HepG2 (cell line): ENCODE data around the gene CNBD2. TPM values are rescaled to one million over a fixed set of nuclear protein-coding genes. Genes with fewer than 3 reads are reported as not detected.

Experiments
- ATAC-seq: fragments of 200-7000 bp; cut with Tn5 transposase; 3 replicates; pipeline ENCODE4 v1.9.1; 2020; ENCODE audit warnings: mild to moderate bottlenecking, moderate library complexity
- BruUV-seq: library from RNA; stranded (reverse); fragments of 400-500 nt; replicated peaks from 2 replicates; lab custom pipeline; 2021; lab: Mats Ljungman, UMichigan
- CTCF ChIA-PET: fragments of 300-600 bp; formaldehyde crosslinking; extraction: SDS; loops from one replicate; lab custom pipeline; 2021; ENCODE audit warnings: low total read pairs, inconsistent platforms, low intra/inter-chr PET ratio; lab: Yijun Ruan, JAX
- POLR2A ChIA-PET: fragments of 350-600 bp; sonication (Branson Sonifier 250); formaldehyde crosslinking; loops from one replicate; lab custom pipeline; 2020; ENCODE audit warnings: antibody characterized with exemption, inconsistent platforms; lab: Yijun Ruan, JAX
- DNase-seq: peaks from one replicate; pipeline ENCODE4 v3.0.0-alpha.2; 2015; ENCODE audit warnings: low spot score
- FAIRE-seq: peaks from 3 replicates; lab custom pipeline; 2011; peaks lifted over from hg19 to GRCh38; lab: Jason Lieb, UNC
- H2AFZ ChIP-seq: one replicate; pipeline ENCODE4 v1.6.1; 2011; ENCODE audit warnings: low read length, inconsistent platforms
- H3K27ac ChIP-seq: fragments of 300-600 bp; 3 replicates; pipeline ENCODE4 v1.8.0; 2011; ENCODE audit warnings: mixed run types, mild to moderate bottlenecking, mixed read lengths, low read length, inconsistent platforms; ENCODE audit not compliant: insufficient read depth; ENCODE audit errors: extremely low read length
- H3K27me3 ChIP-seq, 2 experiments: fragments of 200-600 bp in 1 of 2; 2 replicates in 1 of 2; 3 replicates in 1 of 2; pipeline versions ENCODE4 v1.6.0 to v1.8.0; 2011; ENCODE audit warnings: low read length in 2 of 2, mild to moderate bottlenecking in 2 of 2, moderate library complexity in 2 of 2, inconsistent platforms in 1 of 2; ENCODE audit not compliant: insufficient read depth in 2 of 2, control insufficient read depth in 1 of 2
- H3K36me3 ChIP-seq, 2 experiments: fragments of 200-600 bp in 1 of 2; replicated peaks in 1 of 2; 2 replicates in 1 of 2; 3 replicates in 1 of 2; pipeline versions ENCODE4 v1.5.1 to v1.8.0; 2011; ENCODE audit warnings: low read length in 2 of 2, inconsistent platforms in 1 of 2; ENCODE audit not compliant: insufficient read depth in 2 of 2, control insufficient read depth in 1 of 2
- H3K4me1 ChIP-seq: 2 replicates; pipeline ENCODE4 v1.5.1; 2012; ENCODE audit warnings: low read length, inconsistent platforms; ENCODE audit not compliant: insufficient read depth
- H3K4me2 ChIP-seq: 2 replicates; pipeline ENCODE4 v1.6.0; 2011; ENCODE audit warnings: low read depth, low read length, inconsistent platforms
- H3K4me3 ChIP-seq, 3 experiments: fragments of 200-600 bp in 1 of 3; sonication (generic), shearing (Covaris generic) in 1 of 3; replicated peaks in 1 of 3; 2 replicates each; pipeline ENCODE4 v1.5.1; 2011 to 2016; ENCODE audit warnings: low read length in 3 of 3, inconsistent platforms in 2 of 3, low read depth in 2 of 3, mild to moderate bottlenecking in 2 of 3, control low read depth in 1 of 3, mixed read lengths in 1 of 3; ENCODE audit not compliant: insufficient read depth in 1 of 3
- H3K79me2 ChIP-seq: one replicate; pipeline ENCODE4 v1.6.1; 2011; ENCODE audit warnings: low read length, inconsistent platforms; ENCODE audit not compliant: insufficient read depth
- H3K9ac ChIP-seq: 2 replicates; pipeline ENCODE4 v1.6.0; 2011; ENCODE audit warnings: mild to moderate bottlenecking, low read depth, low read length, inconsistent platforms; ENCODE audit not compliant: insufficient read depth
- H3K9me3 ChIP-seq: 2 replicates; pipeline ENCODE4 v1.5.1; 2012; ENCODE audit warnings: mild to moderate bottlenecking, low read length
- H4K20me1 ChIP-seq: 2 replicates; pipeline ENCODE4 v1.6.0; 2011; ENCODE audit warnings: inconsistent platforms, mild to moderate bottlenecking, low read length, moderate library complexity; ENCODE audit not compliant: insufficient read depth
- ASH2L ChIP-seq: fragments of 300-600, 200-600 bp; sonication (generic); IDR thresholded peaks from 2 replicates; pipeline ENCODE4 v1.7.0; 2017; ENCODE audit warnings: low read depth, mild to moderate bottlenecking, moderate library complexity, mixed read lengths, low read length; ENCODE audit not compliant: insufficient read length
- BHLHE40 ChIP-seq: IDR thresholded peaks from 2 replicates; pipeline ENCODE4 v1.6.1; 2011; ENCODE audit warnings: low read length, improper control_type of control experiment
- CHD2 ChIP-seq: IDR thresholded peaks from 2 replicates; pipeline ENCODE4 v1.6.1; 2011; ENCODE audit warnings: low read depth, low read length, improper control_type of control experiment
- DPF2 ChIP-seq: sonication (generic); formaldehyde crosslinking; IDR thresholded peaks from 2 replicates; pipeline ENCODE4 v1.4.0; 2020; ENCODE audit warnings: mild to moderate bottlenecking, low read depth, missing genetic modification reagents, borderline replicate concordance
- HNF4G ChIP-seq, 2 experiments: sonication (generic) in 1 of 2; formaldehyde crosslinking in 1 of 2; IDR thresholded peaks; 2 replicates each; pipeline versions ENCODE4 v1.4.0 to v1.6.1; 2011 to 2020; ENCODE audit warnings: borderline replicate concordance in 2 of 2, low read depth in 2 of 2, mild to moderate bottlenecking in 2 of 2, low read length in 1 of 2, missing genetic modification reagents in 1 of 2, moderate library complexity in 1 of 2
- KLF11 ChIP-seq: IDR thresholded peaks from 2 replicates; pipeline ENCODE4 v1.6.1; 2016; ENCODE audit warnings: missing compliant biosample characterization
- LCORL ChIP-seq, 2 experiments: fragments of 450-650 bp in 1 of 2; sonication (generic) in 1 of 2; formaldehyde crosslinking in 1 of 2; IDR thresholded peaks; 2 replicates each; pipeline versions ENCODE4 v1.5.0 to v1.6.1; 2017 to 2020; ENCODE audit warnings: antibody characterized with exemption in 1 of 2, missing genetic modification reagents in 1 of 2
- NCOA1 ChIP-seq: sonication (generic); formaldehyde crosslinking; IDR thresholded peaks from 2 replicates; pipeline ENCODE4 v1.9.0; 2021; ENCODE audit warnings: missing genetic modification reagents
- TEAD3 ChIP-seq: optimal IDR thresholded peaks from 2 replicates; pipeline ENCODE3; 2016; ENCODE audit warnings: borderline replicate concordance
- TMF1 ChIP-seq: sonication (generic); formaldehyde crosslinking; IDR thresholded peaks from 2 replicates; pipeline ENCODE4 v1.8.1; 2022; ENCODE audit warnings: low read depth, missing genetic modification reagents
- ZFP36L2 ChIP-seq: sonication (generic); formaldehyde crosslinking; IDR thresholded peaks from 2 replicates; pipeline ENCODE4 v1.4.0; 2020; ENCODE audit warnings: missing genetic modification reagents
- ZNF12 ChIP-seq: sonication (generic); formaldehyde crosslinking; IDR thresholded peaks from 2 replicates; pipeline ENCODE4 v1.5.0; 2020; ENCODE audit warnings: missing genetic modification reagents
- ZNF124 ChIP-seq: sonication (generic); formaldehyde crosslinking; IDR thresholded peaks from 2 replicates; pipeline ENCODE4 v1.4.0; 2020; ENCODE audit warnings: missing genetic modification reagents
- ZNF263 ChIP-seq: sonication (generic); formaldehyde crosslinking; IDR thresholded peaks from 2 replicates; pipeline ENCODE4 v1.4.0; 2020; ENCODE audit warnings: missing genetic modification reagents
- ZNF383 ChIP-seq: sonication (generic); formaldehyde crosslinking; IDR thresholded peaks from 2 replicates; pipeline ENCODE4 v1.4.0; 2020; ENCODE audit warnings: missing genetic modification reagents, mild to moderate bottlenecking, borderline replicate concordance
- ZNF569 ChIP-seq: sonication (generic); formaldehyde crosslinking; IDR thresholded peaks from 2 replicates; pipeline ENCODE4 v1.5.0; 2020; ENCODE audit warnings: mild to moderate bottlenecking, missing genetic modification reagents, moderate library complexity, borderline replicate concordance
- ZNF589 ChIP-seq: sonication (generic); formaldehyde crosslinking; conservative IDR thresholded peaks from 2 replicates; pipeline ENCODE4 v1.8.0; 2022; ENCODE audit warnings: mild to moderate bottlenecking, moderate library complexity, missing genetic modification reagents
- WGBS: methylation state at CpG from one replicate; pipeline ENCODE4 v1.1.6; 2017; ENCODE audit warnings: low lambda C conversion rate; 5-methylcytosine and 5-hydroxymethylcytosine counted together
- in situ Hi-C: cut with HindIII; loops from 2 replicates; pipeline ENCODE4 v1.10.0; 2017; ENCODE audit warnings: low pct_unique_long_range_greater_than_20kb; ENCODE audit not compliant: extremely low pct_ligation_motif_present
- intact Hi-C: fragments of 100-400 bp; cut with micrococcal nuclease; formaldehyde crosslinking; loops from one replicate; pipeline ENCODE4 v1.10.0; 2022; ENCODE audit not compliant: unreplicated experiment
- polyA plus RNA-seq, 8 experiments: library from polyadenylated mRNA; depleted of rRNA in 3 of 8; stranded (reverse) in 7 of 8; unstranded in 1 of 8; fragments of >200 nt; fragmentation: Illumina TruSeq in 4 of 8; extraction: Trizol in 4 of 8; gene quantifications; 2 replicates each; pipeline versions ENCODE4 v1.2.1 to v1.2.3, GENCODE V29; 2011 to 2016; ENCODE audit warnings: low read depth in 4 of 8, missing spikeins in 1 of 8, mixed read lengths in 1 of 8; ENCODE audit not compliant: insufficient read depth in 1 of 8
- total RNA-seq, 5 experiments: library from RNA; depleted of rRNA; stranded (reverse); fragments of >200 nt; fragmentation: Illumina TruSeq; extraction: Trizol; gene quantifications; 2 replicates each; pipeline ENCODE4 v1.2.3, GENCODE V29; 2016; ENCODE audit warnings: low read depth in 1 of 5
- TF ChIP-seq, protein P1 (sequence below): sonication (generic); formaldehyde crosslinking; IDR thresholded peaks from 2 replicates; pipeline ENCODE4 v1.5.0; 2020; ENCODE audit warnings: missing genetic modification reagents

Gene CNBD2
- total and polyA plus RNA-seq, 2 of the 13 experiments (the other 11 are each of a cell fraction or from before 2014, with no cell fraction given), result 12.4 to 22.8 TPM

DNA sequence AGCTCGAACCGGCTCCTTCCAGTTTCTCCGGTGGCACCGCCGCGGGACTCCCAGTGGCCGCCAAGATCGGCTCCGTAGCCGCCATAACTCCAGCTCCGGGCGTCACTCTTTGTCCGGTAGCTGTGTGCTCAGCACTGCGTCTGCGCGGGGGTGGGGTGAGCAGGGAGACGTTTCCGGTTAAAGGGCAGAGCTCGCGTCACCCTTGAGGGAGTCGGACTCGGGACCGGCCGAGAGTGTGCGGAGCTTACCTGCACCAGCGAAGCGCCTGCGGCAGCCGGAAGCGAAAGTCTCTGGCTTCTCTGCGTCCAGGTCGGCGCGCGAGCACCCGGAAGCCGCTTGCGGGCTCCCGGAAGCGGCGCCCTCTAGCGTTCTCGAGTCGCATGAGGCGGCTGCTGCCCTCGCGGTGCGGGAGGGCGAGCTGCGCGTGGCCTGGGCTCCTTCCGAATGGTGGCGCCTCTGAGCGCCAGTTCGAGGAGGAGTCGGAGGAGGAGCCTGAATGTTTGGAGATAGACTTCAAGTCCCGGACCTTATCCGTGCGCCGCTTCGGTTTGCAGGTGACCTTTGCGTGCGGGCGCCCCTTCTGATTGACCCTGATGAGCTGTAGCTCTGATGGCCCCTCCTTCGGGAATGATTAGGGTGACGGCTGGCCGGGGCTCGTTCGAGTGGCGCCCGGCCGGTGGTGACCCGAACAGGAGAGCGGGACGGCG lies 14.0 kb upstream of the CNBD2 start, which contains the start of gene SCAND1:
SCAND1 (minus strand) TSS at position 303 of the 707 bp plus-strand sequence; CDS start at position 85, 218 bp downstream.
- peaks cover 0 to 1% of the 10 kb centered on the region in 2 experiments; a peak in 1 of 5 replicates for H3K36me3 ChIP-seq
- H3K27ac ChIP-seq, result peak within 1 kb of the TSS; percentile 97
- BruUV-seq, result no TSS peak
- H3K9ac ChIP-seq, result peak within 1 kb of the TSS; percentile 99
- WGBS, result 1% methylated on average over 72 of the region's 76 CpGs
- H4K20me1 ChIP-seq, result peaks cover 5% of the 10 kb centered on the region; the same call in 1 of the 2 replicates
- in situ Hi-C loops, result no loop called here
- peak within 1 kb of the TSS; percentile 93 for H3K4me2 ChIP-seq
- H3K9me3 ChIP-seq, result no peaks in the 10 kb centered on the region
- FAIRE-seq, result peak; percentile 76
- POLR2A ChIA-PET, result interaction anchor here (0.7 to 4.3 kb wide), 62 partner anchors 8 to 1961 kb away, joined by 3 to 72 read pairs (median 5); partner anchors contain the start of genes AAR2, CEP250, CPNE1 and EIF6
- intact Hi-C loops, result no loop called here
- CTCF ChIA-PET, result interaction anchor here (1.2 to 1.5 kb wide), 2 partner anchors 39 to 184 kb away, joined by 6 to 7 read pairs; no protein-coding TSS in a partner anchor
- peak within 1 kb of the TSS; percentile 86 to 99 (median 97) for H3K4me3 ChIP-seq
- peaks cover 18% of the 10 kb centered on the region for H3K79me2 ChIP-seq
- H2AFZ ChIP-seq, result peak within 1 kb of the TSS; percentile 91
- peaks cover 23% of the 10 kb centered on the region for H3K4me1 ChIP-seq
- peak; percentile 99 for DNase-seq
- no peaks in the 10 kb centered on the region; a peak in 1 of 5 replicates for H3K27me3 ChIP-seq
- ATAC-seq, result peak; percentile 92
- TF ChIP-seq ZNF589 (peak; percentile 98), LCORL (IDR thresholded peaks at IDR 0.05) (no peak), LCORL (CRISPR knock-in tag; IDR thresholded peaks at IDR 0.05) (peak; percentile 93), ZNF12 (CRISPR knock-in tag) (peak; percentile 78; the same call in 1 of the 2 replicates), ZNF124 (CRISPR knock-in tag) (peak; percentile 94), ZNF263 (CRISPR knock-in tag) (peak; percentile 100), CHD2 (peak; percentile 78; the same call in 1 of the 2 replicates), TEAD3 (CRISPR knock-in tag) (peak; percentile 81), HNF4G (IDR thresholded peaks at IDR 0.05; ENCODE audit: borderline replicate concordance, low read depth, low read length) (peak; percentile 26; the same call in 1 of the 2 replicates), HNF4G (CRISPR knock-in tag; IDR thresholded peaks at IDR 0.05; ENCODE audit: borderline replicate concordance, low read depth) (peak; percentile 83), ZNF383 (CRISPR knock-in tag) (peak; percentile 94; the same call in 1 of the 2 replicates), ZNF569 (CRISPR knock-in tag) (peak; percentile 88; the same call in 1 of the 2 replicates), DPF2 (CRISPR knock-in tag) (peak; percentile 20; the same call in 1 of the 2 replicates), BHLHE40 (peak; percentile 68), ASH2L (peak; percentile 90), NCOA1 (CRISPR knock-in tag) (peak; percentile 85), KLF11 (CRISPR knock-in tag) (peak; percentile 97), ZFP36L2 (no peak; the same call in 1 of the 2 replicates), TMF1 (CRISPR knock-in tag) (peak; percentile 90; the same call in 1 of the 2 replicates)
- TF ChIP-seq, protein P1, sequence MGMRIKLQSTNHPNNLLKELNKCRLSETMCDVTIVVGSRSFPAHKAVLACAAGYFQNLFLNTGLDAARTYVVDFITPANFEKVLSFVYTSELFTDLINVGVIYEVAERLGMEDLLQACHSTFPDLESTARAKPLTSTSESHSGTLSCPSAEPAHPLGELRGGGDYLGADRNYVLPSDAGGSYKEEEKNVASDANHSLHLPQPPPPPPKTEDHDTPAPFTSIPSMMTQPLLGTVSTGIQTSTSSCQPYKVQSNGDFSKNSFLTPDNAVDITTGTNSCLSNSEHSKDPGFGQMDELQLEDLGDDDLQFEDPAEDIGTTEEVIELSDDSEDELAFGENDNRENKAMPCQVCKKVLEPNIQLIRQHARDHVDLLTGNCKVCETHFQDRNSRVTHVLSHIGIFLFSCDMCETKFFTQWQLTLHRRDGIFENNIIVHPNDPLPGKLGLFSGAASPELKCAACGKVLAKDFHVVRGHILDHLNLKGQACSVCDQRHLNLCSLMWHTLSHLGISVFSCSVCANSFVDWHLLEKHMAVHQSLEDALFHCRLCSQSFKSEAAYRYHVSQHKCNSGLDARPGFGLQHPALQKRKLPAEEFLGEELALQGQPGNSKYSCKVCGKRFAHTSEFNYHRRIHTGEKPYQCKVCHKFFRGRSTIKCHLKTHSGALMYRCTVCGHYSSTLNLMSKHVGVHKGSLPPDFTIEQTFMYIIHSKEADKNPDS (CRISPR knock-in tag), result no peak; the same call in 1 of the 2 replicates
